A549 (cell line): ENCODE results near the gene UGT3A1.

Experiments
- CEBPB ChIP-seq, 2 experiments: fragments of >200 bp in 1 of 2; sonication (Bioruptor Twin) in 1 of 2; formaldehyde crosslinking in 1 of 2; IDR thresholded peaks; 2 replicates each; pipeline ENCODE4 v1.6.1; 2012 to 2016
- FOSB ChIP-seq: fragments of 250-450 bp; sonication (Bioruptor Pico); IDR thresholded peaks from 2 replicates; pipeline ENCODE4 v1.5.0; 2020; ENCODE audit warnings: mild to moderate bottlenecking, moderate library complexity
- JUN ChIP-seq, 2 experiments: fragments of >200 bp; sonication (Bioruptor Twin); formaldehyde crosslinking; IDR thresholded peaks; 2 replicates in 1 of 2; 3 replicates in 1 of 2; pipeline ENCODE4 v1.6.1; 2016 to 2017
- RNF2 ChIP-seq: fragments of 200-600 bp; sonication (generic); IDR thresholded peaks from 2 replicates; pipeline ENCODE4 v1.6.1; 2016; ENCODE audit warnings: low read depth, mild to moderate bottlenecking, antibody characterized with exemption, moderate library complexity, borderline replicate concordance

GRCh38 chr5:35988529-35988928 lies 2.7 kb downstream of the UGT3A1 start:
- TF ChIP-seq JUN (IDR thresholded peaks at IDR 0.05) (no peak), CEBPB (IDR thresholded peaks at IDR 0.05) (no peak), FOSB (CRISPR knock-in tag) (no peak), RNF2 (no peak)
